ENCODE measurements around the gene PDAP1. TPM values are rescaled to one million over a fixed set of nuclear protein-coding genes. Genes with fewer than 3 reads are reported as not detected.

Gene PDAP1
- total and polyA plus RNA-seq, 4 donors: 11.6 to 83.6 (median 31.5) TPM

- TF ChIP-seq ZBTB33 (IDR thresholded peaks at IDR 0.05) (no peak), FOXA2 (IDR thresholded peaks at IDR 0.05) (no peak), RXRA (IDR thresholded peaks at IDR 0.05) (no peak), JUND (IDR thresholded peaks at IDR 0.05) (no peak), TAF1 (conservative IDR thresholded peaks at IDR 0.05) (no peak), GABPA (IDR thresholded peaks at IDR 0.05 in 1 of 2, conservative IDR thresholded peaks at IDR 0.05 in 1 of 2) (no peak), HNF4G (IDR thresholded peaks at IDR 0.05) (no peak), RAD21 (IDR thresholded peaks at IDR 0.05) (no peak), NR2F2 (IDR thresholded peaks at IDR 0.05) (no peak), YY1 (IDR thresholded peaks at IDR 0.05) (no peak)
- TF ChIP-seq, protein P1, sequence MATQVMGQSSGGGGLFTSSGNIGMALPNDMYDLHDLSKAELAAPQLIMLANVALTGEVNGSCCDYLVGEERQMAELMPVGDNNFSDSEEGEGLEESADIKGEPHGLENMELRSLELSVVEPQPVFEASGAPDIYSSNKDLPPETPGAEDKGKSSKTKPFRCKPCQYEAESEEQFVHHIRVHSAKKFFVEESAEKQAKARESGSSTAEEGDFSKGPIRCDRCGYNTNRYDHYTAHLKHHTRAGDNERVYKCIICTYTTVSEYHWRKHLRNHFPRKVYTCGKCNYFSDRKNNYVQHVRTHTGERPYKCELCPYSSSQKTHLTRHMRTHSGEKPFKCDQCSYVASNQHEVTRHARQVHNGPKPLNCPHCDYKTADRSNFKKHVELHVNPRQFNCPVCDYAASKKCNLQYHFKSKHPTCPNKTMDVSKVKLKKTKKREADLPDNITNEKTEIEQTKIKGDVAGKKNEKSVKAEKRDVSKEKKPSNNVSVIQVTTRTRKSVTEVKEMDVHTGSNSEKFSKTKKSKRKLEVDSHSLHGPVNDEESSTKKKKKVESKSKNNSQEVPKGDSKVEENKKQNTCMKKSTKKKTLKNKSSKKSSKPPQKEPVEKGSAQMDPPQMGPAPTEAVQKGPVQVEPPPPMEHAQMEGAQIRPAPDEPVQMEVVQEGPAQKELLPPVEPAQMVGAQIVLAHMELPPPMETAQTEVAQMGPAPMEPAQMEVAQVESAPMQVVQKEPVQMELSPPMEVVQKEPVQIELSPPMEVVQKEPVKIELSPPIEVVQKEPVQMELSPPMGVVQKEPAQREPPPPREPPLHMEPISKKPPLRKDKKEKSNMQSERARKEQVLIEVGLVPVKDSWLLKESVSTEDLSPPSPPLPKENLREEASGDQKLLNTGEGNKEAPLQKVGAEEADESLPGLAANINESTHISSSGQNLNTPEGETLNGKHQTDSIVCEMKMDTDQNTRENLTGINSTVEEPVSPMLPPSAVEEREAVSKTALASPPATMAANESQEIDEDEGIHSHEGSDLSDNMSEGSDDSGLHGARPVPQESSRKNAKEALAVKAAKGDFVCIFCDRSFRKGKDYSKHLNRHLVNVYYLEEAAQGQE (IDR thresholded peaks at IDR 0.05): no peak
- no peak for DNase-seq (ENCODE audit: low spot score)
- Histone ChIP-seq H3K36me3 (ENCODE audit: control insufficient read depth in 4 of 4, insufficient read depth in 3 of 4, low read depth in 1 of 4, low read length in 3 of 4) (peaks cover 4 to 44% (median 20%) of the 10 kb centered on the region in 4 donors), H3K9ac (ENCODE audit: low read depth in 1 of 2, low read length in 2 of 2) (no peak overlapping the region), H3K9me3 (ENCODE audit: control insufficient read depth in 4 of 4, low read length in 3 of 4) (no peaks in the 10 kb centered on the region), H3K4me3 (ENCODE audit: low read depth in 1 of 3, low read length in 3 of 3) (no peak overlapping the region), H3K27ac (ENCODE audit: low read depth in 1 of 2, low read length in 2 of 2) (no peak overlapping the region), H3K4me1 (ENCODE audit: control insufficient read depth in 4 of 4, insufficient read depth in 4 of 4, low read length in 3 of 4) (peaks cover 3 to 20% (median 16%) of the 10 kb centered on the region in 4 donors), H3K27me3 (ENCODE audit: control insufficient read depth in 4 of 4, insufficient read depth in 4 of 4, low read length in 3 of 4) (no peaks in the 10 kb centered on the region)
- 92% methylated on average over 18 of the region's 18 CpGs for WGBS
Measured at GRCh38 chr7:99404235-99404976, 4.0 kb downstream of the PDAP1 start.

DNA sequence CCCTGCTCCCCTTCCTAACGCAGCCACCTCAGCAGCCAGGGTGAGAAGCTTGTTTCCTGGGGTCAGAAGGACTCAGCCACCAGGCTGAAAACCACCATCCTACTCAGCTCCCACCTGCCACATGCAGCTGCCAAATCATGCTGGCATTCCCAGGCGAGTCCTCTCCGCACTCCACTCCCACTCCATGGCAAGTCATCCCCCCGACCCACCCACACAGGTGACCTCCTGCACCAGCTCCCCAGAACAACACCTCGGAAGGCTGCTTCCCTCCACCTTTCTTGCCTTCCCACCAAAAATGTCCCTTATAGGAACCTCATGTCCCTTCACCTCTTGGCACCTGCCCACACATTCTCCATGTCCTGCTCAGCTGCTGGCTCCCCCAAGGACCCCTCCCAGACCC is 4.6 kb downstream of the PDAP1 start:
- Histone ChIP-seq H3K27me3 (ENCODE audit: control insufficient read depth in 4 of 4, insufficient read depth in 4 of 4, low read length in 3 of 4) (no peaks in the 10 kb centered on the region), H3K4me1 (ENCODE audit: control insufficient read depth in 4 of 4, insufficient read depth in 4 of 4, low read length in 3 of 4) (peaks cover 3 to 18% (median 16%) of the 10 kb centered on the region in 4 donors), H3K27ac (ENCODE audit: low read depth in 1 of 2, low read length in 2 of 2) (no peak overlapping the region), H3K4me3 (ENCODE audit: low read depth in 1 of 3, low read length in 3 of 3) (no peak overlapping the region), H3K36me3 (ENCODE audit: control insufficient read depth in 4 of 4, insufficient read depth in 3 of 4, low read depth in 1 of 4, low read length in 3 of 4) (peaks cover 4 to 51% (median 20%) of the 10 kb centered on the region in 4 donors), H3K9ac (ENCODE audit: low read depth in 1 of 2, low read length in 2 of 2) (no peak overlapping the region), H3K9me3 (ENCODE audit: control insufficient read depth in 4 of 4, low read length in 3 of 4) (no peaks in the 10 kb centered on the region)
- WGBS: 95% methylated on average over 5 of the region's 5 CpGs
- TF ChIP-seq FOXA2 (IDR thresholded peaks at IDR 0.05) (no peak), HNF4G (IDR thresholded peaks at IDR 0.05) (no peak), JUND (IDR thresholded peaks at IDR 0.05) (no peak), CTCF (IDR thresholded peaks at IDR 0.05; ENCODE audit: low read depth, low read length, missing input control) (no peak), YY1 (IDR thresholded peaks at IDR 0.05) (no peak), RXRA (IDR thresholded peaks at IDR 0.05) (no peak), NR2F2 (IDR thresholded peaks at IDR 0.05) (no peak), SP1 (IDR thresholded peaks at IDR 0.05) (no peak), TAF1 (conservative IDR thresholded peaks at IDR 0.05) (no peak), FOXA1 (IDR thresholded peaks at IDR 0.05) (no peak)
- TF ChIP-seq, protein P1 (IDR thresholded peaks at IDR 0.05): no peak
- DNase-seq (ENCODE audit: low spot score): no peak

All from liver (tissue), 9 donors.